ENCODE results near the gene KCNMA1. TPM values are rescaled to one million over a fixed set of nuclear protein-coding genes. Genes with fewer than 3 reads are reported as not detected.

Gene KCNMA1
- total and polyA plus RNA-seq, 9 of the 15 experiments (the other 6 are each of a cell fraction or from before 2014, with no cell fraction given): 0.01 to 0.95 (median 0.15) TPM; not detected in 4

DNA sequence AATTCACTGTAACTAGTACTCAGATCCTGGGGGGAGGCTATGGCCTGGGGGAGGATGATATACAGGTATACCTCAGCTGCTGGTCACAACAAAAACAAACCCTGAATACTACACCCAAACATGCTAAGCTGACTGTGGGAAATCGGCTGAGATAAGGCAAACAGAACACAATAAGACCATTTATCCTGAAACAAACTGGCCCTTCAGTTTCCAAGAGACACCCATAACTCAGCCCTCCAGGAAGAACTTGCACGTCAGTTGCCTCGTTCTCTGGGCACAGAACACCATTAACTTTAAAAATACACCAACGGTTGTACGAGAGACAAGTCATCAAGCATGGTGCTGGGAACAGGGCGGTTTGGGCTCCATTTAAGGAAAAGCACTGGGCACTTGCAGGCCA lies 24.1 kb upstream of the KCNMA1 start:
- intact Hi-C loops (cut with micrococcal nuclease): loop anchor here (5.0 kb wide), 1 partner anchor 51 kb away; no protein-coding TSS in a partner anchor
- no peaks in the 10 kb centered on the region for H3K4me1 ChIP-seq (replicated peaks in 1 of 2; ENCODE audit: control insufficient read depth in 2 of 2, insufficient read depth in 2 of 2, low read length in 2 of 2)
- H3K4me3 ChIP-seq: no peak overlapping the region
- in situ Hi-C loops (cut with MboI): no loop called here
- H4K20me1 ChIP-seq (replicated peaks; ENCODE audit: control insufficient read depth, insufficient read depth, low read length): no peaks in the 10 kb centered on the region
- FAIRE-seq (no peak), DNase-seq (ENCODE audit: extremely low read depth in 1 of 4, low spot score in 3 of 4) (no peak), ATAC-seq (no peak)
- no peaks in the 10 kb centered on the region for H3K79me2 ChIP-seq (ENCODE audit: control insufficient read depth, insufficient read depth, low read length)
- peaks cover 5 to 13% of the 10 kb centered on the region in 2 experiments; a peak in 4 of 5 replicates for H3K27me3 ChIP-seq (ENCODE audit: control insufficient read depth in 2 of 2, insufficient read depth in 2 of 2, low read length in 2 of 2)
- POLR2A ChIA-PET: interaction anchor here (0.7 kb wide), 1 partner anchor 265 kb away, joined by 3 read pairs; no protein-coding TSS in a partner anchor
- under 1% methylated on average over 6 of the region's 6 CpGs for WGBS (ENCODE audit: insufficient coverage, low coverage, missing lambda C conversion rate)
- H3K9me3 ChIP-seq (replicated peaks; ENCODE audit: control insufficient read depth, insufficient read depth, low read depth, low read length): no peaks in the 10 kb centered on the region
- H3K27ac ChIP-seq (ENCODE audit: extremely low read depth, low read depth, low read length): no peak overlapping the region
- H3K9me1 ChIP-seq (ENCODE audit: control insufficient read depth, insufficient read depth, low read length): no peaks in the 10 kb centered on the region
- BruUV-seq (replicated peaks): no TSS peak
- H3K9ac ChIP-seq (ENCODE audit: insufficient read depth in 1 of 2, low read depth in 2 of 2, low read length in 2 of 2): no peak overlapping the region
- CTCF ChIA-PET (ENCODE audit: low intra/inter-chr PET ratio): no interaction called here
- H3K36me3 ChIP-seq (ENCODE audit: control insufficient read depth, insufficient read depth, low read length): no peaks in the 10 kb centered on the region
- H3K4me2 ChIP-seq (ENCODE audit: insufficient read depth, low read length): no peak overlapping the region
- TF ChIP-seq TRIM28 (IDR thresholded peaks at IDR 0.05) (no peak), ESRRA (IDR thresholded peaks at IDR 0.05; ENCODE audit: borderline replicate concordance, low read depth) (no peak), NCOA1 (IDR thresholded peaks at IDR 0.05; ENCODE audit: low read depth) (no peak), FOXJ3 (CRISPR knock-in tag; IDR thresholded peaks at IDR 0.05) (no peak), RBFOX2 (IDR thresholded peaks at IDR 0.05; ENCODE audit: low read depth, low read length) (no peak), ESRRB (CRISPR knock-in tag; IDR thresholded peaks at IDR 0.05; ENCODE audit: borderline replicate concordance) (no peak), SMARCA5 (IDR thresholded peaks at IDR 0.05) (no peak), ZC3H8 (IDR thresholded peaks at IDR 0.05) (no peak), FOXK2 (conservative IDR thresholded peaks at IDR 0.05 in 1 of 2, IDR thresholded peaks at IDR 0.05 in 1 of 2; ENCODE audit: low read depth in 2 of 2) (no peak), IRF2 (CRISPR knock-in tag; IDR thresholded peaks at IDR 0.05) (no peak), ZNF740 (CRISPR knock-in tag; IDR thresholded peaks at IDR 0.05) (no peak), ZNF740 (tag; IDR thresholded peaks at IDR 0.05) (no peak), NELFE (IDR thresholded peaks at IDR 0.05; ENCODE audit: insufficient read depth, insufficient read length) (no peak), HNRNPL (IDR thresholded peaks at IDR 0.05; ENCODE audit: low read depth, low read length) (no peak), POLR3A (IDR thresholded peaks at IDR 0.05; ENCODE audit: borderline replicate concordance, extremely low read depth, insufficient read depth, insufficient read length) (no peak)
- TF ChIP-seq, protein P1, sequence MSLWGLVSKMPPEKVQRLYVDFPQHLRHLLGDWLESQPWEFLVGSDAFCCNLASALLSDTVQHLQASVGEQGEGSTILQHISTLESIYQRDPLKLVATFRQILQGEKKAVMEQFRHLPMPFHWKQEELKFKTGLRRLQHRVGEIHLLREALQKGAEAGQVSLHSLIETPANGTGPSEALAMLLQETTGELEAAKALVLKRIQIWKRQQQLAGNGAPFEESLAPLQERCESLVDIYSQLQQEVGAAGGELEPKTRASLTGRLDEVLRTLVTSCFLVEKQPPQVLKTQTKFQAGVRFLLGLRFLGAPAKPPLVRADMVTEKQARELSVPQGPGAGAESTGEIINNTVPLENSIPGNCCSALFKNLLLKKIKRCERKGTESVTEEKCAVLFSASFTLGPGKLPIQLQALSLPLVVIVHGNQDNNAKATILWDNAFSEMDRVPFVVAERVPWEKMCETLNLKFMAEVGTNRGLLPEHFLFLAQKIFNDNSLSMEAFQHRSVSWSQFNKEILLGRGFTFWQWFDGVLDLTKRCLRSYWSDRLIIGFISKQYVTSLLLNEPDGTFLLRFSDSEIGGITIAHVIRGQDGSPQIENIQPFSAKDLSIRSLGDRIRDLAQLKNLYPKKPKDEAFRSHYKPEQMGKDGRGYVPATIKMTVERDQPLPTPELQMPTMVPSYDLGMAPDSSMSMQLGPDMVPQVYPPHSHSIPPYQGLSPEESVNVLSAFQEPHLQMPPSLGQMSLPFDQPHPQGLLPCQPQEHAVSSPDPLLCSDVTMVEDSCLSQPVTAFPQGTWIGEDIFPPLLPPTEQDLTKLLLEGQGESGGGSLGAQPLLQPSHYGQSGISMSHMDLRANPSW (CRISPR knock-in tag; IDR thresholded peaks at IDR 0.05): no peak
- no peak overlapping the region for H2AFZ ChIP-seq (ENCODE audit: low read depth, low read length)
